Fibroblast of peridontal ligament (primary cell): ENCODE results near the gene VTI1B.
"Not testable (repeated sequence)": the region's sequence is repeated elsewhere in the genome, so short reads cannot be mapped to it uniquely, and the experiment has no call there.

Experiments
- DNase-seq: peaks from one replicate; pipeline ENCODE4 v3.0.0-alpha.2; 2010; ENCODE audit errors: extremely low read depth

The VTI1B gene

DNA sequence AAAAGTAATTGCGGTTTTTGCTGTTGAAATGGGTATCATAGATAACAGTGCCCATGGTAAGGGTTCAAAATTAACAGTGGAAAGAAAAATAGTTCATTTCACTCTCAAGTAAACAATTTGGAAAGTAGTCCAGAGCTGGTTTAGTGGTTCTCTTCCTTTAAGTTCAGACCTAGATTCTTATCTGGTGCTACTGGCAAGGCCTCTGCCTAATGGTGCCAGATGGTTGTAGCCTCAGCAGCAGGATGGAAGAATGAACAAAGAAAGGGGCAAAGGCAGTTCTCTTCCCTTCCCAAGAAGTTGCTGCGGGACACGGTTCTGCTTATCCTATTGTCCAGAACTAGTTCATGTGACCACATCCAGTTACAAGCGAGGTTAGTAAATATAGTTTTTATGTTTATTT lies 44.2 kb downstream of the VTI1B start:
- no peak for DNase-seq

DNA sequence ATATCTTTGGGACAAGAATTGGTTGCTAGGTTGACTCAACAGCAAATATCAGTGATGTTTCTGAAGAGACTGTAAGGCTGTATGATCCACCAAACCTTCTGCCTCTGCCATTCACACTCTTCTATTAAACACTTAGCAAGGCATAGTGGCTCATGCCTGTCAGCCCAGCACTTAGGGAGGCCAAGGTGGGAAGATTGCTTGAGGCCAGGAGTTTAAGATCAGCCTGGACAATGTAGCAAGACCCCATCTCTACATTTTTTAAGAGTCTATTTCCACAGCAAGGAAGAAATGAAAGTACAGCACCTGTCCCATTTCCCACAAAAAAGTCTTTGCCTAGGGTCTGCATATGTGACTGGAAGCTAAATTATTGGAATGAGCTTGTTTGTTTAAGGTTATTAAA lies 46.9 kb downstream of the VTI1B start:
- no peak for DNase-seq

DNA sequence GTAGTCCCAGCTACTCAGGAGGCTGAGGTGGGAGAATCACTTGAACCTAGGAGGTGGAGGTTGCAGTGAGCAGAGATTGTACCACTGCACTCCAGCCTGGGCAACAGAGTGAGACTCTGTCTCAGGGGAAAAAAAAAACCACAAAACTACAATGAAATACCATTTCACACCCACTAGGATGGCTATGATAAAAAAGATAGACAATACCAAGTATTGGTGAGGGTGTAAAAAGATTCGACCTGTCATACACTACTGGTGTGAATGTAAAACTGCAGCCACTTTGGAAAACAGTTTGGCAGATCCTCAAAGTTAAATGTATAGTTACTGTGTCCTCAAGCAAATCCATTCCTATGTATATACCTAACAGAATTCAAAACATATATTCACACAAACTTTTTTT lies 48.3 kb downstream of the VTI1B start:
- not testable (repeated sequence) for DNase-seq

DNA sequence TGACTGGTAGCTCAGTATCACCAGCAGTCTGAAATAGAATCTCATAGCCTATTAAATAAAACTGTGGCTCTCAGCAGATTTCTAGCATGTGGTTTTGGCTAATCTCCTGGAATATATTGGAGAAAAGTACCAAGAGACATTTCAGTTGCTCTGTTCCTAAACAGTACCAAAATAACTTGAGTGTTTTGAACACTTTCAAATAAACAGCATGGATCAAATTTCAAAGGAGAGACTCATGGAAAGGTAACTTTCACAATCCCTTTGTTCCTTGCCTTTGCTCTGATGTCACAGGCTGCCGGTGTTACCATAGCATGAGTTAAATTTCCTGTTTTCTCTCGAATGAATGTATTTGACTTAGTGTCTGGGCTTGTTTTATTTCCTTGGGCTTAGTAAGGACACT lies 51.3 kb downstream of the VTI1B start:
- DNase-seq, result peak; percentile 56

DNA sequence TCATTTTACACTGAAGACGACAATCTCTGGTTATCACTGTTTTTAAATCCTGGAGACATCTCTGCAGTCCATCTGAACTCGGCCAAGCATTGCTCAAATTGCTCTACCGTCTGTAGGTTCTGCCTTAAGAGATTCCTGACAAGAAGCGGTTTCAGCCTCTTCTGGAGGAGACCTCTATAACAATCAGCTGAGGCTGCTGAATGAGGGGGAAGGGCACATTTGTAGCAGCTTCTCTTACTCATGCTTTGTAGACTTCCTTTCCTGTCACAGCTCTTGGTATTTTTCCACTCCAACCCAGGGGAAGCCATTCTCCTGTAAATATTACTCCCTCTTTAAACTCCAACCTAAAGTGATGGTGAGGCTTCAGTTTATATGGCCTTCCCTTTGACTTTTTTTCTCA lies 51.8 kb downstream of the VTI1B start:
- DNase-seq, result peak; percentile 68

DNA sequence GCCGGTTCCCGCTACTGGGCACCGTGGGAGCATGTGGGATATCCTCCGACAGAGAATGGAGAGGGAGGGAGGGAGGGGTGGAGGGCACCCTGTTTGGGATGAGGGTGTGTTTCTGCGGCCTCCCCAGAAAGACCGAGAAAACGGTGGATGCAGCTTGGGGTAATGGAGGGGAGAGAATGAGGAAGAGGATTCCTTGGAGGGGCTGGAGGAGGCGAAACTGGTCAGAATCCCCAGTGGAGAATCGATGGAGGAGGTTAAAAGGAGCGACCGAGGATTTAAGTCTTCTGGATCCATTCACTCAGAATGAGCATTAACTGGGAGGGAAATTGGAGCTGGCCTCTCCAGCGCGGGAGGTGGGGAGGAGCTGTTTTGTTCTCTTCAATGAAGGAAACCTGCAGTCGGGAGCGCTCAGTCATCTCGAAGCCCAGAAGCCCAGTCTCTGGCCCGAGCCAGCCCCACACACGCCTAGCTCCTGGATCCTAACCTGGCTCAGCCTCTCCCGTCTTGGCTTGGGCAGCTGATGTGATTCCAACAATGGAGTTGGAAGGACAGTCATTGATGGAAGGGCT lies 54.1 kb downstream of the VTI1B start:
- no peak for DNase-seq

DNA sequence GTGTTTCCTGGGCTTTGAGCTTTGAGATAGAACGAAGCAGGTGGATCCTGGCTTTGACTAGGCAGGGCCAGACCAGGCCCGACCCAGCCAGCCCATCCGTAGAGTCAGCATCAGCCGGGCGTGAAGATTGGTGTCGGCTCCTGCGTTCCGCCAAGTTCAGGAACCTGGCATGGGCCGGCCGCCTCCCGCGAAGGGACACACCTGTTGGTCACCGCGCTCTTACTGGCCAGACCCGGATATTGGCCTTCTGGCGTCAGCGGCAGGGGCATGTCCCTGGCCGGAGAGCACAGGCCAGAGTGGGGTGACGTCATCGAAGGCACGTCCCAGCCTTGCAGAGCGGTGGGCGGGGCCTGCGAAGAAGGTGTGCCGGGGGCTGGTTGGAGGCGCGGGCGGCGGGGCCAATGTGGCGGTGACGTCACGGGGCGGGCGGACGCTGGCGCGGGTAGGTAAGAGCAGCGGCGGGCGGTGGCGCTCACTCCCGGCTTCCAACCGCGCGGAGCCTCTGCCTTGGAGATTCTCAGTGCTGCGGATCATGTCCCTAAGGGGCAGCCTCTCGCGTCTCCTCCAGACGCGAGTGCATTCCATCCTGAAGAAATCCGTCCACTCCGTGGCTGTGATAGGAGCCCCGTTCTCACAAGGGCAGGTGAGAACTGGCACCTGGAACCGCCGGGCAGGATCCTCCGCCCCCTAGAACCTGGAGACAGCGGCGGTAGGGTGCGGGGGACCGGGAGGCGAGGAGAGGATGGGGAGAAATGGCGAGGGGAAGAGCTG lies 54.8 kb downstream of the VTI1B start, which contains the start of gene ARG2:
Gene ARG2 (plus strand): TSS at position 475 of the 771 bp plus-strand sequence. CDS start 58 bp downstream, at position 533.
- DNase-seq, result peak; percentile 78

DNA sequence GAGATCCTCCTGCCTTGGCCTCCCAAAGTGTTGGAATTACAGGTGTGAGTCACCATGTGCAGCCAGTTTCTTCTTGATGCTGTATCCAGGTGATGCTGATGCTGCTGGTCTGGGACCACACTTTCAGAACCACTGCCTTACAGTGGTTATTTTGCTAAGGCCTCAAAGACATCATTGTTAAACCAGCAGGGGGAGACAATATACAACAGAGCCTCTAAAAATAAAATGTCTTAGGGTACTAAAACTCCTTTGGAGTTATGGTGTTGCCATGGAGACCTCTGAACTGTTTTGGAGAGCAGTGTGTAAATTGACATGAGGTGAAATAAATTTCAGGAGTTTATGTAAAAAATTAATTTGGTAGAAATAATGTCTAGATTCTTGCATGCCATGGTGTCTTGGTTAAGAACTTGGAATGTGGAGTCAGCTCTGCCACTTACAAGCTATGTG lies 55.8 kb downstream of the VTI1B start:
- peak; percentile 90 for DNase-seq

DNA sequence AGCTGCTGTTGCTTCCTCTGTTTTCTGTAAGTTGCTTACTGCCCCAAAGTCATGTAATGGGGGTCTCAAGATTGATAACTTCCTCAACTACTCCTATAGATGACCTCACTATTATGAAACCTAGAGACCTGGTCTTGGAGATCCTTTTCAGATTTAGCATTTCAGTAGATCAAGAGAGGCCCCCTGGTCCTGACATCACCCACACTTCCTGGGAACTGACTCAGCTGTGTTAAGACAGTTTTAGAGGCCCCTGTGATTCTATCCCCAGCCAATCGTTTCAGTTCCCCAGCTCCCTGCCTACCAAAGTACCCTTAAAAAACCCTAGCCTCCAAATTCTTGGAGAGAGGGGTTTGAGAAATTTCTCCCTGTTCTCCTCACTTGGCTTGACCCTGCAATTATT lies 63.9 kb downstream of the VTI1B start:
- no peak for DNase-seq

DNA sequence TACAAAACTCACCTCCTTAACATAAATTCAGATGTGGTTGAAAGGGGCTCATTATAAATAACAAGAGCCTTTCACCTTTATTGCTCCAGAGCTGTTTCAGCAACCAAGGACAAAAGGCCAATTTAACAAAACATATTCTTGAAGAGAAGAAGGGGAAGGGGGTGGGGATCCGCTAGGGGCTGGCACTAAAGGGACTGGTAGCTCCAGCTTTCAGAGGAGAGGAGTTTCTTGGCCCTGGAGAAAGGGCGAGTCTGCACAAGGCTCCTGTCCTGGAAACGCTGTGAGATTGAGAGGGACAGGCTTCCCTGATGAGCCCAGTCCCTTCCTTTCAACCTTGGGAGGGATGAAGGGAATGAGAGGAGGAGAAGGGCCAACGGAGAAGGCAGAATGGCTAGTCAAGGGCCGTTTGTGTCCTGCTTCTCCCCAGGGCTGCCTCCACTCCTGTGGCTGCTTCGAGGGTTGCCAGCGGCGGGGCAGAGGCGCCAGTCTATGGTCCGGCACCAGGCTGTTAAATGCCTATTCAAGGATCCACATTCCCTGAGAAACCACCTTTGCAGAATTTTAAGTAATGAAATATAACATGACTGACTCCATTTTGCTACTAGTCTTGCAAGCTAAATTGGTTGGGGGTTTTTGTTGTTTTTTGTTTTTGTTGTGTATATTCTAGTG lies 64.7 kb downstream of the VTI1B start:
- no peak for DNase-seq

DNA sequence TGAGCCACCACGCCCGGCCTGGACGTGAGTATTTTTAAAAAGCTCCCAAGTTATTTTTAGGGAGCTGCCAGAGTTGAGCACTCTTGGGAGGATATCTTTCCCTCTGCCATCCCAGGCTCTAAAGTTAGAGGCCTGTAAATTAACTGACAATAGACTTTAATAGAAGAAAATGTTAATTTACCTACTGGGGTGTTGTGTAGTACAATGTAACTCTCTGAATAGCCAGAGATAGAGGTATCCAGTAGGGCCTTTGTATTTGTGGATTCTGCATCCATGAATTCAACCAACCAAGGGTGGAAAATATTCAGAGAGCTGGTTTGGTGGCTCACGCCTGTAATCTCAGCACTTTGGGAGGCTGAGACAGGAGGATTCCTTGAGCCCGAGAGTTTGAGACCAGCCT lies 66.8 kb downstream of the VTI1B start:
- DNase-seq, result no peak

DNA sequence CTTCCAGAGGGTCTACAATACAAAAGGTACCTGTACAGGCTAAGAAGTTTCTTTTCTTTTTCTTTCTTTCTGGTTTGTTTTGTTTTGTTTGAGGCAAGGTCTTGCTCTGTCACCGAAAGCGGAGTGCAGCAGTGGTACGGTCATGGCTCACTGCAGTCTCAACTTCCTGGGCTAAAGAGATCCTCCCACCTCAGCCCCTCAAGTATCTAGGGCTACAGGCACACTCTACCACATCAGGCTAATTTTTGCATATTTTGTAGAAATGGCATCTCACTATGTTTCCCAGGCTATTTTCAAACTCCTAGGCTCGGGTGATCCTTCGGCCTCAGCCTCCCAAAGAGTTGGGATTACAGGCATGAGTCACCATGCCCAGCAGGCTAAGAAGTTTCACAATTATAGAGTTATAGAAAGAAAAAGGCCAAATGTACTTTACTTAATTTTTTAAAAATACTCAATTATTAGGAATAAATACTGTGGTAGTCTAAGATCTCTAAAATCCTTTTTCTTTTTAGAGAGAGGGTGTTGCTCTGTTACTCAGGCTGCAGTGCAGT lies 71.4 kb downstream of the VTI1B start:
- no peak for DNase-seq

DNA sequence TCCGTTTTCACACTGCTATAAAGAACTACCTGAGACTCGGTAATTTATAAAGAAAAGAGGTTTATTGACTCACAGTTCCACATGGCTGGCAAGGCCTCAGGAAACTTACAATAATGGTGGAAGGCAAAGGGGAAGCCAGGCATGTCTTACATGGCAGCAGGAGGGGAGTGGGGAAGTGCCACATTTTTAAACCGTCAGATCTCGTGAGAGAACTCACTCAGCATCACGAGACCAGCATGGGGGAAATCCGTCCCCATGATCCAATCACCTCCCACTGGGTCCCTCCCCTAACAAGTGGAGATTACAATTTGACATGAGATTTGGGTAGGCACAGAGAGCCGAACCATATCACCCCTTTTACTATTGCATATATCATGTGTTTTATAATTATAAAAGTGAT lies 72.4 kb downstream of the VTI1B start:
- no peak for DNase-seq

DNA sequence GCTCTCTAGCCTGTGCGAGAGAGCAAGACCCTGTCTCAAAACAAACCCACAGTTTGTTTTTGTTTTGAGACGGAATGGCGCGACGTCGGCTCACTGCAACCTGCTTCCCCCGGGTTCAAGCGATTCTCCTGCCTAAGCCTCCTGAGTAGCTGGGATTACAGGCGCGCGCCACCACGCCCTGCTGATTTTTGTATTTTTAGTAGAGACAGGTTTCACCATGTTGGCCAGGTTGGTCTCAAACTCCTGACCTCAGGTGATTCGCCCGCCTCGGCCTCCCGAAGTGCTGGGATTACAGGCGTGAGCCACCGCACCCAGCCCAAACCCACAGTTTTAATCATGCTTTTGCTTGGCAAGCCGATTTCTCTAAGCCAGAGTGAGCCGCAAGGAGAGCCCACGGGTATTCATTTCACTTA lies 73.9 kb downstream of the VTI1B start:
- DNase-seq, result not testable (repeated sequence)

DNA sequence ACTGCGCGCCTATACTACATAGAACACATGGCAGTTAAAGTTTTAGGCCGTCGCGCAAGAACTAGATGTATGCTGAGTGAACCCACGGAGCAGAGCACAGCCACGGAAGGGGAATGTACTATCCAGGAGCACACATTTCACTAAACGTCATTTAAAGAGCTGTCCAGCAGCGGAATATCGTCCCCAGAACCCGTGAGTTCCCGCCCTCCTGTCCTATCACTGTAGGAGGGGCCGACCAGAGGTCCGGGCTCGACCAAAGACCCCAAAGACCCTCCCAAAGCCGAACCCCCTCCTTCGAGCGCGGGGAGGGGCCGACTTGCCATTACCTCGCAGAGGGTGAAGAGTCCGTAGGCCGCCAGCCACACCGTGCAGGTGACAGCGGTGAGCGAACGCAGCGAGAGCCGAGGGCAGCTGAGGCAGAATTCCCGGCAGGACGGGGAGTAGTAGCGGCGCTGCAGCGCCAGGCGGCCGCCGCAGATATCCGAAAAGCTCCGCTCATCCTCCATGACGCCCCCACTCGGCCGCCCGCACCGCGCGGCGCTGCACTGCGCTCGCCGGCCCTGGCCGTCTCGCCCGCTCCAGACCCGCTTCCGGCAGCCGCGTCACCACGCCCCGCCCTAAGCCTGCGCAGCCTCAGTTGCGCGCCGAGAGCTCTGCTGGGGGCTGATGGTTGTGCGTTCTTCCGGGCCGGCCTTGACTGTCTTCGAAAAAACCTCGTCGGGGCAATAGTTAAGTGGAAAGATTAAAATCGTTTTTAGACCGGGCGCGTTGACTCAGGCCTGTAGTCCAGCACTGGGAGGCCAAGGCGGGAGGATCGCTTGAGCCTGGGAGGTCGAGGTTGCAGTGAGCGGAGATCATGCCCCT lies 74.5 kb downstream of the VTI1B start, which contains the start of gene PIGH:
Gene PIGH (minus strand): TSS at position 571 of the 864 bp plus-strand sequence. CDS start 65 bp downstream, at position 506.
- DNase-seq, result peak; percentile 74
